K562 (cell line): ENCODE results near the gene LMTK2. TPM values are rescaled to one million over a fixed set of nuclear protein-coding genes. Genes with fewer than 3 reads are reported as not detected.

ENCODE experiments used
- ARID1B ChIP-seq: fragments of 450-650 bp; IDR thresholded peaks from 2 replicates; pipeline ENCODE4 v1.6.1; 2016; ENCODE audit warnings: antibody characterized with exemption, mild to moderate bottlenecking, inconsistent platforms
- ASH1L ChIP-seq: fragments of 450-650 bp; IDR thresholded peaks from 2 replicates; pipeline ENCODE4 v1.6.1; 2018; ENCODE audit warnings: borderline replicate concordance, mild to moderate bottlenecking, low read depth; ENCODE audit not compliant: partially characterized antibody
- CCNT2 ChIP-seq: IDR thresholded peaks from 2 replicates; pipeline ENCODE4 v1.6.1; 2011; ENCODE audit warnings: borderline replicate concordance, low read depth, mild to moderate bottlenecking, moderate library complexity, mixed read lengths, low read length; ENCODE audit not compliant: insufficient read length; ENCODE audit errors: extremely low read depth
- EGR1 ChIP-seq: fragments of 450-650 bp; conservative IDR thresholded peaks from 2 replicates; pipeline ENCODE4 v1.6.1; 2017; ENCODE audit warnings: mild to moderate bottlenecking
- ELK1 ChIP-seq: sonication (generic); formaldehyde crosslinking; IDR thresholded peaks from 2 replicates; pipeline ENCODE4 v1.8.1; 2022; ENCODE audit warnings: missing genetic modification reagents
- ESRRA ChIP-seq: fragments of 450-650 bp; IDR thresholded peaks from 2 replicates; pipeline ENCODE4 v1.6.1; 2014; ENCODE audit warnings: low read depth, mild to moderate bottlenecking, moderate library complexity, borderline replicate concordance
- FIP1L1 ChIP-seq: fragments of 200-400 bp; formaldehyde crosslinking; IDR thresholded peaks from 2 replicates; pipeline ENCODE4 v1.6.1; 2018; ENCODE audit warnings: mild to moderate bottlenecking, low read depth, low read length; ENCODE audit not compliant: poor library complexity, severe bottlenecking
- HMG20B ChIP-seq: fragments of 250-450 bp; sonication (Bioruptor Pico); IDR thresholded peaks from 2 replicates; pipeline ENCODE4 v1.5.0; 2021; ENCODE audit warnings: mild to moderate bottlenecking
- MAX ChIP-seq: sonication (generic); formaldehyde crosslinking; IDR thresholded peaks from 2 replicates; pipeline ENCODE4 v1.9.0; 2022; ENCODE audit warnings: mild to moderate bottlenecking, missing genetic modification reagents
- MEIS2 ChIP-seq: fragments of 450-650 bp; IDR thresholded peaks from 2 replicates; pipeline ENCODE4 v1.6.1; 2014; ENCODE audit warnings: mild to moderate bottlenecking; ENCODE audit not compliant: partially characterized antibody
- MIER1 ChIP-seq: fragments of 450-650 bp; IDR thresholded peaks from 2 replicates; pipeline ENCODE4 v1.6.1; 2016; ENCODE audit warnings: antibody characterized with exemption, mild to moderate bottlenecking, low read depth
- MTA1 ChIP-seq: fragments of 450-650 bp; IDR thresholded peaks from 2 replicates; pipeline ENCODE4 v1.6.1; 2017; ENCODE audit warnings: borderline replicate concordance
- NFE2 ChIP-seq: IDR thresholded peaks from 2 replicates; pipeline ENCODE4 v1.6.1; 2014; ENCODE audit warnings: antibody characterized with exemption, low read depth
- NRF1 ChIP-seq, 2 experiments: fragments of 450-650 bp; IDR thresholded peaks in 1 of 2; conservative IDR thresholded peaks in 1 of 2; 2 replicates each; pipeline ENCODE4 v1.6.1; 2014; ENCODE audit warnings: mild to moderate bottlenecking in 2 of 2
- POLR2AphosphoS5 ChIP-seq: IDR thresholded peaks from 2 replicates; pipeline ENCODE4 v1.6.1; 2011; ENCODE audit warnings: mild to moderate bottlenecking, low read depth, low read length, moderate library complexity; ENCODE audit not compliant: control insufficient read depth, insufficient read depth
- RCOR1 ChIP-seq, 2 experiments: IDR thresholded peaks; 2 replicates each; pipeline ENCODE4 v1.6.1; 2012; ENCODE audit warnings: low read depth in 2 of 2, low read length in 2 of 2, borderline replicate concordance in 1 of 2, improper control_type of control experiment in 1 of 2
- SETDB1 ChIP-seq: IDR thresholded peaks from one replicate; pipeline ENCODE4 v1.6.1; 2012; ENCODE audit warnings: low read length, control low read depth, inconsistent platforms
- SIN3B ChIP-seq: fragments of 450-650 bp; IDR thresholded peaks from 2 replicates; pipeline ENCODE4 v1.6.1; 2017; ENCODE audit warnings: low read depth, mild to moderate bottlenecking, moderate library complexity
- SMARCE1 ChIP-seq: fragments of 450-650 bp; IDR thresholded peaks from 2 replicates; pipeline ENCODE4 v1.7.1; 2016; ENCODE audit warnings: mild to moderate bottlenecking
- TCF15 ChIP-seq: fragments of 250-450 bp; sonication (Bioruptor Pico); IDR thresholded peaks from 2 replicates; pipeline ENCODE4 v1.8.0; 2022; ENCODE audit warnings: moderate library complexity, mild to moderate bottlenecking, inconsistent platforms
- TCF3 ChIP-seq: sonication (generic); formaldehyde crosslinking; IDR thresholded peaks from 2 replicates; pipeline ENCODE4 v1.4.0; 2020; ENCODE audit warnings: mild to moderate bottlenecking, missing genetic modification reagents
- TEAD1 ChIP-seq, 2 experiments: fragments of 450-650 bp in 1 of 2; sonication (generic) in 1 of 2; formaldehyde crosslinking; IDR thresholded peaks; 2 replicates each; pipeline versions ENCODE4 v1.4.0 to v1.8.0; 2020 to 2022; ENCODE audit warnings: mild to moderate bottlenecking in 2 of 2, missing genetic modification reagents in 1 of 2
- TEAD4 ChIP-seq, 2 experiments: sonication (generic) in 1 of 2; formaldehyde crosslinking in 1 of 2; IDR thresholded peaks; 2 replicates each; pipeline versions ENCODE4 v1.6.1 to v1.8.0; 2012 to 2022; ENCODE audit warnings: borderline replicate concordance in 1 of 2, inconsistent platforms in 1 of 2, low read length in 1 of 2, mild to moderate bottlenecking in 1 of 2, missing genetic modification reagents in 1 of 2
- THRAP3 ChIP-seq: fragments of 450-650 bp; IDR thresholded peaks from 2 replicates; pipeline ENCODE4 v1.6.1; 2016; ENCODE audit warnings: mild to moderate bottlenecking, inconsistent platforms, borderline replicate concordance
- WHSC1 ChIP-seq: IDR thresholded peaks from one replicate; pipeline ENCODE4 v1.6.1; 2012; ENCODE audit warnings: low read length, control low read depth, inconsistent platforms
- ZNF134 ChIP-seq: fragments of 250-450 bp; sonication (Bioruptor Pico); conservative IDR thresholded peaks from 2 replicates; pipeline ENCODE4 v1.4.0; 2020
- ZNF584 ChIP-seq: fragments of 200-800 bp; sonication (Bioruptor generic); IDR thresholded peaks from 2 replicates; pipeline ENCODE4 v1.6.1; 2016; ENCODE audit warnings: low read depth, mild to moderate bottlenecking, missing genetic modification characterization, missing compliant biosample characterization
- polyA plus RNA-seq, 8 experiments: library from polyadenylated mRNA; depleted of rRNA in 4 of 8; stranded (reverse) in 5 of 8; unstranded in 3 of 8; fragments of >200 nt; fragmentation: Nextera tagmentation in 2 of 8; fragmentation: Illumina TruSeq in 1 of 8; extraction: Ambion mirVana in 2 of 8; extraction: Trizol in 1 of 8; gene quantifications; 2 replicates each; pipeline versions ENCODE4 v1.2.1 to v1.2.3, GENCODE V29; 2011 to 2014; ENCODE audit warnings: inconsistent platforms in 1 of 8, missing spikeins in 1 of 8
- total RNA-seq, 7 experiments: library from RNA; depleted of rRNA in 6 of 7; stranded (reverse); fragments of >200 nt in 6 of 7; fragmentation: Illumina TruSeq in 2 of 7; extraction: Trizol in 2 of 7; gene quantifications; 2 replicates each; pipeline versions ENCODE4 v1.2.1 to v1.2.3, GENCODE V29; 2011 to 2021; ENCODE audit warnings: low replicate concordance in 1 of 7

Gene LMTK2
- total and polyA plus RNA-seq, 9 of the 15 experiments (the other 6 are each of a cell fraction or from before 2014, with no cell fraction given), result 0.78 to 16.4 (median 6.3) TPM

GRCh38 chr7:98217623-98218582 is 111.2 kb downstream of the LMTK2 start (continued):
- TF ChIP-seq TCF15, result no peak
- TF ChIP-seq NFE2, result no peak; the same call in 1 of the 2 replicates
- peak; percentile 72 for TF ChIP-seq MAX (CRISPR knock-in tag)
- TF ChIP-seq NRF1 (conservative IDR thresholded peaks at IDR 0.05 in 1 of 2, IDR thresholded peaks at IDR 0.05 in 1 of 2), result no peak
- TF ChIP-seq MEIS2, result peak; percentile 91
- TF ChIP-seq RCOR1 (IDR thresholded peaks at IDR 0.05; ENCODE audit: borderline replicate concordance in 1 of 2, low read depth in 2 of 2, low read length in 2 of 2), result peak; percentile 100
- no peak for TF ChIP-seq SIN3B
- TF ChIP-seq MIER1, result no peak
- TF ChIP-seq ELK1 (CRISPR knock-in tag), result no peak
- TF ChIP-seq TEAD1 (CRISPR knock-in tag; IDR thresholded peaks at IDR 0.05), result 0 out of 4 replicates have a peak, but pooled peaks of 1 of the 2 experiments have one; percentile 37
- 0 out of 2 replicates have a peak, but pooled peaks have one; percentile 35 for TF ChIP-seq ZNF584 (CRISPR knock-in tag)
- no peak for TF ChIP-seq FIP1L1
- no peak for TF ChIP-seq SETDB1
- TF ChIP-seq EGR1, result peak; percentile 43
- TF ChIP-seq ASH1L, result no peak
- TF ChIP-seq ESRRA, result peak; percentile 67; the same call in 1 of the 2 replicates
- peak; percentile 97 for TF ChIP-seq ARID1B
- TF ChIP-seq HMG20B (CRISPR knock-in tag), result no peak
- TF ChIP-seq POLR2AphosphoS5, result peak; percentile 68; the same call in 1 of the 2 replicates
- TF ChIP-seq MTA1, result peak; percentile 80
- TF ChIP-seq SMARCE1, result peak; percentile 97
- TF ChIP-seq WHSC1, result no peak
- peak; percentile 92 for TF ChIP-seq TCF3
- TF ChIP-seq TEAD4 (IDR thresholded peaks at IDR 0.05; ENCODE audit: low read length), result peak; percentile 93
- TF ChIP-seq TEAD4 (CRISPR knock-in tag; IDR thresholded peaks at IDR 0.05; ENCODE audit: borderline replicate concordance), result no peak
- no peak for TF ChIP-seq THRAP3
- TF ChIP-seq ZNF134 (CRISPR knock-in tag), result no peak
- peak; percentile 47 for TF ChIP-seq CCNT2
